Ramos (cell line): ENCODE measurements around the gene HMG20A.

Experiments used
- in situ Hi-C: fragments of 300-500 bp; cut with MboI; formaldehyde crosslinking; loops from one replicate; pipeline ENCODE4 v1.14.3; 2022; ENCODE audit warnings: low sequenced_read_pairs; ENCODE audit not compliant: unreplicated experiment

The HMG20A gene

GRCh38 chr15:77495838-77496596 is 75.3 kb downstream of the HMG20A start:
- in situ Hi-C loops = no loop called here

GRCh38 chr15:77496715-77497109 is 76.0 kb downstream of the HMG20A start:
- in situ Hi-C loops = no loop called here

GRCh38 chr15:77497110-77497737 is 76.5 kb downstream of the HMG20A start:
- in situ Hi-C loops = no loop called here

GRCh38 chr15:77497942-77498361 is 77.3 kb downstream of the HMG20A start:
- in situ Hi-C loops = no loop called here

GRCh38 chr15:77499087-77499760 is 78.5 kb downstream of the HMG20A start:
- in situ Hi-C loops = no loop called here

GRCh38 chr15:77500989-77501388 is 80.3 kb downstream of the HMG20A start:
- in situ Hi-C loops = no loop called here

- in situ Hi-C loops = no loop called here
These were observed 81.8 kb downstream of the HMG20A start for GRCh38 chr15:77502379-77503095.

- in situ Hi-C loops = no loop called here
These were observed 82.6 kb downstream of the HMG20A start for GRCh38 chr15:77503240-77503639.

- in situ Hi-C loops = no loop called here
These were observed 83.1 kb downstream of the HMG20A start for GRCh38 chr15:77503764-77504163.

GRCh38 chr15:77504306-77504705 is 83.6 kb downstream of the HMG20A start:
- in situ Hi-C loops = no loop called here

GRCh38 chr15:77504871-77505270 is 84.2 kb downstream of the HMG20A start:
- in situ Hi-C loops = no loop called here

- in situ Hi-C loops = no loop called here
These were observed 84.9 kb downstream of the HMG20A start for GRCh38 chr15:77505556-77505955.

- in situ Hi-C loops = no loop called here
These were observed 85.8 kb downstream of the HMG20A start for GRCh38 chr15:77506311-77507142.

- in situ Hi-C loops = no loop called here
These were observed 86.6 kb downstream of the HMG20A start for GRCh38 chr15:77507143-77507897.

GRCh38 chr15:77507911-77508310 is 87.2 kb downstream of the HMG20A start:
- in situ Hi-C loops = no loop called here

GRCh38 chr15:77508541-77509243 is 88.0 kb downstream of the HMG20A start:
- in situ Hi-C loops = no loop called here

GRCh38 chr15:77510066-77511057 is 89.7 kb downstream of the HMG20A start:
- in situ Hi-C loops = no loop called here
